Measurements from ENCODE around the gene SERPINI1. TPM values are rescaled to one million over a fixed set of nuclear protein-coding genes. Genes with fewer than 3 reads are reported as not detected.
A peak's percentile ranks its signal among the peaks of the same experiment; 100 is the strongest.

Gene SERPINI1
- total RNA-seq, 1 experiment from 2014 or later, result 4.4 TPM

DNA sequence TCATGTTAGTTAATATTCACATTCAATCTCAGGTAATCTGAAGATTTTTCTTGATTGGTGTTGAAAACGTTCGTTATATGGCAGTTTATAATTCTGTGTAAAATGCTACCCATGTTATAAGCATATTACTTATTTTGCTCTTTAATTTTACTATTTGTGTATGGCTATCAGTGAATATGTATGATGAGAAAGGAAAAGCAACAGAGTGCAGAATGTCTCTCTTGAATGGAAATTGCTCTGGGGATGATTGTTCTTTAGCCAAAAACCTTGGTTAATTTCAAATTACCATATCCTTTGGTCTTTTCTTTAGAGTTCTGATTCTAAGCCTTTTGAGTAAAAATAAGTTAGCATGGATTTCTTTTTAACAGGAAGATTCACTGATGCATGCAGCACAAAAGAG, 2.5 kb downstream of the SERPINI1 start:
- Mint-ChIP-seq H3K36me3 (ENCODE audit: insufficient read depth, unreplicated experiment) (no peaks in the 10 kb centered on the region), H3K27ac (ENCODE audit: unreplicated experiment) (no peak overlapping the region), H3K27me3 (ENCODE audit: insufficient read depth, unreplicated experiment) (no peaks in the 10 kb centered on the region), H3K9me3 (ENCODE audit: unreplicated experiment) (no peaks in the 10 kb centered on the region), H3K4me1 (ENCODE audit: low read depth, unreplicated experiment) (peaks cover 6% of the 10 kb centered on the region), H3K4me3 (ENCODE audit: unreplicated experiment) (no peak overlapping the region)
- no peaks in the 10 kb centered on the region for H3K27me3 ChIP-seq (replicated peaks; ENCODE audit: control insufficient read depth, insufficient read depth, low read length)
- no TSS peak for BruUV-seq (replicated peaks)
- H3K36me3 ChIP-seq (ENCODE audit: control insufficient read depth, insufficient read depth, low read length), result no peaks in the 10 kb centered on the region
- ChIA-PET CTCF (no interaction called here), POLR2A (no interaction called here)
- 0 out of 2 replicates have a peak, but pooled peaks cover 6% of the 10 kb centered on the region for H3K4me1 ChIP-seq
- no peaks in the 10 kb centered on the region for H3K9me3 ChIP-seq
- DNase-seq, result no peak
- TF ChIP-seq, protein P1, sequence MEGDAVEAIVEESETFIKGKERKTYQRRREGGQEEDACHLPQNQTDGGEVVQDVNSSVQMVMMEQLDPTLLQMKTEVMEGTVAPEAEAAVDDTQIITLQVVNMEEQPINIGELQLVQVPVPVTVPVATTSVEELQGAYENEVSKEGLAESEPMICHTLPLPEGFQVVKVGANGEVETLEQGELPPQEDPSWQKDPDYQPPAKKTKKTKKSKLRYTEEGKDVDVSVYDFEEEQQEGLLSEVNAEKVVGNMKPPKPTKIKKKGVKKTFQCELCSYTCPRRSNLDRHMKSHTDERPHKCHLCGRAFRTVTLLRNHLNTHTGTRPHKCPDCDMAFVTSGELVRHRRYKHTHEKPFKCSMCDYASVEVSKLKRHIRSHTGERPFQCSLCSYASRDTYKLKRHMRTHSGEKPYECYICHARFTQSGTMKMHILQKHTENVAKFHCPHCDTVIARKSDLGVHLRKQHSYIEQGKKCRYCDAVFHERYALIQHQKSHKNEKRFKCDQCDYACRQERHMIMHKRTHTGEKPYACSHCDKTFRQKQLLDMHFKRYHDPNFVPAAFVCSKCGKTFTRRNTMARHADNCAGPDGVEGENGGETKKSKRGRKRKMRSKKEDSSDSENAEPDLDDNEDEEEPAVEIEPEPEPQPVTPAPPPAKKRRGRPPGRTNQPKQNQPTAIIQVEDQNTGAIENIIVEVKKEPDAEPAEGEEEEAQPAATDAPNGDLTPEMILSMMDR (IDR thresholded peaks at IDR 0.05; ENCODE audit: insufficient read depth in 1 of 2, low read depth in 1 of 2, low read length in 1 of 2, severe bottlenecking in 1 of 2, unreplicated experiment in 1 of 2), result no peak
- intact Hi-C loops (cut with micrococcal nuclease; ENCODE audit: unreplicated experiment), result loop anchor here (5.0 kb wide), 1 partner anchor 36 kb away; no protein-coding TSS in a partner anchor
- H3K4me3 ChIP-seq (ENCODE audit: low read depth, low read length), result no peak overlapping the region

DNA sequence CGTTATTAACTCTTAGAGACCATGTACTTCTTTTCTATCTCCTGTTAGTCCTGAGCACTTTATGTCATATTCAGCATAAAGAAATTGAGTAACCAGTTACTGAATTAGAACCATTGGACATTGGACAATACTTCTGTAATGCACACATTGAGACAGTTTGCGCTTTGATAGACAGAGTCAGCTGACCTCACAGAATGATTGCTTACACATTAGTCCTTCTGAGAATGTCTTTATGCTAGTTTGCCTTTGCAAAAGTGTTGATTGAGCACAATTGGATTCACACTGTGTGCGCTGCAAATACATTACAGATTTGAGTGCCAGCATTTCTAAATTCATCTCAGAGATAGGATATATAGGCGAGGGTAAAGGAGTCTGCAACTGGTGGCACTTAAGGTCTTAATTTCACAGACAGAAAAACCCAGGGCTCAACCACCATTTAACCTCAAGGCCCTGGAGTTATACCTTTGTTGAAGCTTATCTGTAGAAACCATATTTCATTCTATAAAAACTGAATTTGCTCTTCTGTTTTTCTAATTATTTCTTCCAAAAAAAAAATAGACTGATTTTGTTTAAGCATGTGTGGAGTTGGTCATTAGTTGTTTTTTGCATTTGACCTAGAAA, 3.8 kb downstream of the SERPINI1 start:
- TF ChIP-seq, protein P1 (IDR thresholded peaks at IDR 0.05; ENCODE audit: insufficient read depth in 1 of 2, low read depth in 1 of 2, low read length in 1 of 2, severe bottlenecking in 1 of 2, unreplicated experiment in 1 of 2), result no peak
- Mint-ChIP-seq H3K9me3 (ENCODE audit: unreplicated experiment) (no peaks in the 10 kb centered on the region), H3K36me3 (ENCODE audit: insufficient read depth, unreplicated experiment) (no peaks in the 10 kb centered on the region), H3K4me1 (ENCODE audit: low read depth, unreplicated experiment) (peaks cover 6% of the 10 kb centered on the region), H3K4me3 (ENCODE audit: unreplicated experiment) (no peak overlapping the region), H3K27me3 (ENCODE audit: insufficient read depth, unreplicated experiment) (no peaks in the 10 kb centered on the region), H3K27ac (ENCODE audit: unreplicated experiment) (no peak overlapping the region)
- ChIA-PET CTCF (no interaction called here), POLR2A (no interaction called here)
- Histone ChIP-seq H3K36me3 (ENCODE audit: control insufficient read depth, insufficient read depth, low read length) (no peaks in the 10 kb centered on the region), H3K4me3 (ENCODE audit: low read depth, low read length) (no peak overlapping the region), H3K4me1 (no peaks in the 10 kb centered on the region), H3K27me3 (replicated peaks; ENCODE audit: control insufficient read depth, insufficient read depth, low read length) (no peaks in the 10 kb centered on the region), H3K9me3 (no peaks in the 10 kb centered on the region)
- intact Hi-C loops (cut with micrococcal nuclease; ENCODE audit: unreplicated experiment), result loop anchor here (5.0 kb wide), 1 partner anchor 37 kb away; no protein-coding TSS in a partner anchor
- DNase-seq, result no peak
- BruUV-seq (replicated peaks), result no TSS peak

DNA sequence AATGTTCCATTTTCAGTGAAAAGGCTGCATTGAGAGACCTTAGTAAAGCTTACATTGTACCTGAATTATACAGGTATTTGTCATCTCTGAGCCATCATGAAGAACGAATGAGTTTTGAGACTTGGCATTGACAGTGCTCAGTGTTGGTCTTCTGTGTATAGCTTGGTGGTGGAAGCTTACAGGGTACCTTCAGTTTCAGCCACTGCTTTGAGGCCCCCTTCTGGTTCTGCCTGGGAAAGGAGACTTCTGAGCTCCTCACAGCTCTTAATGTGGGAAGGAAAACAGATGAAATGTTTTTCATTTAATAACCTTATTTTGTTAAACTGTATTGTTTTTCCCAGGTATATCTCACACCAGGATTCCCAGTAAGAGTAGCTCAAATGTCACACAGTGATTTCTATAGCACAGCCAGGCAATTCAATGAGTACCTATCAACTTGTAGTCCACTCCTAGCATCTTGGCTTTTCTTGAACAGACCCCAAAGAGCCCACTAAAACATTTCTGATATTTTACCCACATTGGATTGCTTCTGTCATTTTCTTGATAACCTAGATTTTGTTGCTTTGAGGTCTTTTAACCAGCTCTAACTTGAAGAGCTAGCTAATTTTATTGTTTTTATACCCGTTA, 5.6 kb downstream of the SERPINI1 start:
- no peaks in the 10 kb centered on the region for H3K9me3 ChIP-seq
- BruUV-seq (replicated peaks), result no TSS peak
- Mint-ChIP-seq H3K27me3 (ENCODE audit: insufficient read depth, unreplicated experiment) (no peaks in the 10 kb centered on the region), H3K27ac (ENCODE audit: unreplicated experiment) (no peak overlapping the region), H3K4me1 (ENCODE audit: low read depth, unreplicated experiment) (peaks cover 6% of the 10 kb centered on the region), H3K4me3 (ENCODE audit: unreplicated experiment) (no peak overlapping the region), H3K36me3 (ENCODE audit: insufficient read depth, unreplicated experiment) (no peaks in the 10 kb centered on the region), H3K9me3 (ENCODE audit: unreplicated experiment) (no peaks in the 10 kb centered on the region)
- CTCF ChIA-PET, result interaction anchor here (0.6 to 2.1 kb wide), 9 partner anchors 9 to 361 kb away, joined by 3 to 13 read pairs (median 3); partner anchors contain the start of gene ZBBX
- TF ChIP-seq, protein P1 (IDR thresholded peaks at IDR 0.05; ENCODE audit: insufficient read depth in 1 of 2, low read depth in 1 of 2, low read length in 1 of 2, severe bottlenecking in 1 of 2, unreplicated experiment in 1 of 2), result peak; percentile 36 to 85
- H3K36me3 ChIP-seq (ENCODE audit: control insufficient read depth, insufficient read depth, low read length), result no peaks in the 10 kb centered on the region
- H3K4me1 ChIP-seq, result no peaks in the 10 kb centered on the region
- DNase-seq, result peak; percentile 43 to 55
- H3K27me3 ChIP-seq (replicated peaks; ENCODE audit: control insufficient read depth, insufficient read depth, low read length), result no peaks in the 10 kb centered on the region
- H3K4me3 ChIP-seq (ENCODE audit: low read depth, low read length), result no peak overlapping the region
- intact Hi-C loops (cut with micrococcal nuclease; ENCODE audit: unreplicated experiment), result loop anchor here (1.0 to 5.0 kb wide), 2 partner anchors 334 to 349 kb away; no protein-coding TSS in a partner anchor
- POLR2A ChIA-PET, result no interaction called here

Measured in Caco-2 (cell line).